Stimulated activated CD8-positive, alpha-beta memory T cell treated with anti-CD3 and anti-CD28 coated beads, Interleukin-7, amount 100 ng/mL, for 1 hour (primary cell): ENCODE results near the gene LRMDA.

Experiments
- DNase-seq, 2 donors: peaks; one replicate each; pipeline ENCODE4 v3.0.0-alpha.2; 2020; ENCODE audit warnings: low read depth in 2 of 2

LRMDA gene

GRCh38 chr10:76397181-76398042, 966.0 kb downstream of the LRMDA start:
- no peak for DNase-seq

GRCh38 chr10:76398043-76398710, 966.8 kb downstream of the LRMDA start:
- DNase-seq, result no peak

GRCh38 chr10:76399226-76399625, 967.8 kb downstream of the LRMDA start:
- no peak for DNase-seq

GRCh38 chr10:76401006-76401405, 969.6 kb downstream of the LRMDA start:
- DNase-seq, result no peak

GRCh38 chr10:76403912-76404311, 972.5 kb downstream of the LRMDA start:
- no peak for DNase-seq

GRCh38 chr10:76404531-76404930, 973.1 kb downstream of the LRMDA start:
- DNase-seq, result no peak

- DNase-seq, result no peak
Measured at GRCh38 chr10:76405922-76406321, 974.5 kb downstream of the LRMDA start.

- DNase-seq, result no peak
Measured at GRCh38 chr10:76408646-76409045, 977.2 kb downstream of the LRMDA start.

- no peak for DNase-seq
Measured at GRCh38 chr10:76411729-76412435, 980.5 kb downstream of the LRMDA start.

- no peak for DNase-seq
Measured at GRCh38 chr10:76415554-76415953, 984.1 kb downstream of the LRMDA start.

- no peak for DNase-seq
Measured at GRCh38 chr10:76416642-76417041, 985.2 kb downstream of the LRMDA start.

- DNase-seq, result no peak
Measured at GRCh38 chr10:76420725-76421124, 989.3 kb downstream of the LRMDA start.

GRCh38 chr10:76422769-76423168, 991.3 kb downstream of the LRMDA start:
- no peak for DNase-seq

GRCh38 chr10:76428551-76429367, 997.3 kb downstream of the LRMDA start:
- DNase-seq, result no peak

GRCh38 chr10:76429368-76430060, 998.1 kb downstream of the LRMDA start:
- no peak for DNase-seq

- no peak for DNase-seq
Measured at GRCh38 chr10:76430061-76430645, 998.7 kb downstream of the LRMDA start.

GRCh38 chr10:76432016-76433012, 1000.9 kb downstream of the LRMDA start:
- DNase-seq, result no peak

GRCh38 chr10:76433161-76434005, 1002.0 kb downstream of the LRMDA start:
- no peak for DNase-seq
